Mucosa of rectum (tissue), 2 donors: ENCODE measurements around the gene URB1.
"Not testable (repeated sequence)": the region's sequence is repeated elsewhere in the genome, so short reads cannot be mapped to it uniquely, and the experiment has no call there.

Source experiments
- H3K27ac ChIP-seq, 2 donors: one replicate each; pipeline ENCODE4 v1.7.0; 2013; ENCODE audit warnings: inconsistent platforms in 2 of 2, low read depth in 2 of 2, low read length in 2 of 2
- H3K27me3 ChIP-seq, 2 donors: one replicate each; pipeline ENCODE4 v1.7.0; 2013; ENCODE audit warnings: low read length in 2 of 2; ENCODE audit not compliant: control insufficient read depth in 2 of 2, insufficient read depth in 2 of 2
- H3K36me3 ChIP-seq, 2 donors: one replicate each; pipeline ENCODE4 v1.7.0; 2013; ENCODE audit warnings: low read length in 2 of 2; ENCODE audit not compliant: control insufficient read depth in 2 of 2, insufficient read depth in 2 of 2
- H3K4me1 ChIP-seq, 2 donors: one replicate each; pipeline ENCODE4 v1.7.0; 2013; ENCODE audit warnings: low read length in 2 of 2, mild to moderate bottlenecking in 1 of 2; ENCODE audit not compliant: control insufficient read depth in 2 of 2, insufficient read depth in 2 of 2
- H3K4me3 ChIP-seq, 2 donors: one replicate each; pipeline ENCODE4 v1.7.0; 2013; ENCODE audit warnings: low read length in 2 of 2
- H3K9ac ChIP-seq, 2 donors: one replicate each; pipeline ENCODE4 v1.7.0; 2013; ENCODE audit warnings: low read length in 2 of 2, low read depth in 1 of 2, mild to moderate bottlenecking in 1 of 2
- H3K9me3 ChIP-seq, 2 donors: one replicate each; pipeline ENCODE4 v1.7.0; 2013; ENCODE audit warnings: low read length in 2 of 2; ENCODE audit not compliant: control insufficient read depth in 2 of 2
- donor health status: healthy.
- donor health status: Normal muscosa, but diverticular disease.

Gene URB1

DNA sequence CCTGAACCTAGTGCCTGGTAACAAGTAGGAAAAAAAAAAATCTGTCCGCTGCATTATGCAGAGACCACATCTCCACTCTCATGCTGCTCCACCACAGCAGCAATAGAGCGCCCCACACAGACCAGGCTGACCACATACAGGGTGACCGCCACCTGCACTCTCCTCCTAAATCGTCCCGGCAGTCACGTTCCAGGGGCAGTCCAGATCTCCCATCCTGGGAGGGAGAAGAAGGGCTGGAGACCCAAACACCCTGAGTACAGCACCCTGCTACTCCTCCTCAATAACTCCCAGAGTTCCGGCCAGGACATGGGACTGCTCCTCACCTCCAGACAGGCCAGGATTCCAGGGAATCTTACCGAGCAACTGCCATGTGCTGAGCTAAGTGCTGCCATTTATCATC, 15.3 kb downstream of the URB1 start:
- no peak overlapping the region for H3K4me3 ChIP-seq
- no peak overlapping the region for H3K9ac ChIP-seq
- no peaks in the 10 kb centered on the region for H3K27me3 ChIP-seq
- no peaks in the 10 kb centered on the region for H3K9me3 ChIP-seq
- H3K36me3 ChIP-seq = peaks cover 27 to 39% of the 10 kb centered on the region in 2 donors
- no peaks in the 10 kb centered on the region for H3K4me1 ChIP-seq
- no peak overlapping the region for H3K27ac ChIP-seq

DNA sequence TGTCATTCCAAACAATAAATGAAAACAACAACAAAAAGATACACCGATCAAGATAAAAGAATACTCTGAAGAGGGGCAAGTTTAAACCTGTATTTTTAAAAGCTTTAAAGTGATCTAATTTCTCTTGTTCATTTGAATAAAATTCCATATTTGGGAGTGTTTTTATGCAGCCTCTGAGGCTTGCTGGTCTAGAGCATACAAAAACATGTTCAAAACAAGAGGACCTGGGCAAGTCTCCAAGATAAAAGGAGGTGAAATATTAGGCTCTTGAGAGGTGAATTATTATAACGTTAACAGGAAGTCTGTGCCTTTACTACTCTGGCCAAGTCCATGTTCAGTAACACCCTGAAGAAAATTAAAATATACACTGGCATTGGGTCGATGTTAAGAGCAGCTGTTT, 20.1 kb downstream of the URB1 start:
- Histone ChIP-seq H3K27ac (no peak overlapping the region), H3K4me1 (no peaks in the 10 kb centered on the region), H3K27me3 (no peaks in the 10 kb centered on the region), H3K9me3 (no peaks in the 10 kb centered on the region), H3K9ac (no peak overlapping the region), H3K4me3 (no peak overlapping the region), H3K36me3 (peaks cover 28 to 44% of the 10 kb centered on the region in 2 donors)

GRCh38 chr21:32371913-32372314, 20.9 kb downstream of the URB1 start:
- Histone ChIP-seq H3K9ac (no peak overlapping the region), H3K36me3 (peaks cover 32 to 44% of the 10 kb centered on the region in 2 donors), H3K27ac (no peak overlapping the region), H3K9me3 (no peaks in the 10 kb centered on the region), H3K27me3 (no peaks in the 10 kb centered on the region), H3K4me1 (no peaks in the 10 kb centered on the region), H3K4me3 (no peak overlapping the region)

GRCh38 chr21:32370998-32371766, 21.6 kb downstream of the URB1 start:
- Histone ChIP-seq H3K9ac (no peak overlapping the region), H3K4me1 (no peaks in the 10 kb centered on the region), H3K9me3 (no peaks in the 10 kb centered on the region), H3K4me3 (no peak overlapping the region), H3K36me3 (peaks cover 38 to 48% of the 10 kb centered on the region in 2 donors), H3K27me3 (no peaks in the 10 kb centered on the region), H3K27ac (no peak overlapping the region)

GRCh38 chr21:32368961-32369360, 23.9 kb downstream of the URB1 start:
- H3K9me3 ChIP-seq, H3K4me1 ChIP-seq, H3K27me3 ChIP-seq, H3K4me3 ChIP-seq, H3K9ac ChIP-seq, H3K27ac ChIP-seq: not testable (repeated sequence)
- H3K36me3 ChIP-seq = peaks cover 38 to 49% of the 10 kb centered on the region in 2 donors

- peaks cover 41 to 47% of the 10 kb centered on the region in 2 donors for H3K36me3 ChIP-seq
- no peaks in the 10 kb centered on the region for H3K27me3 ChIP-seq
- no peak overlapping the region for H3K9ac ChIP-seq
- H3K9me3 ChIP-seq = no peaks in the 10 kb centered on the region
- peaks cover 0 to 5% of the 10 kb centered on the region in 2 donors for H3K4me1 ChIP-seq
- H3K4me3 ChIP-seq = no peak overlapping the region
- H3K27ac ChIP-seq = no peak overlapping the region
These were observed 24.4 kb downstream of the URB1 start for GRCh38 chr21:32368386-32368785.

GRCh38 chr21:32367158-32367557, 25.7 kb downstream of the URB1 start:
- Histone ChIP-seq H3K27me3 (no peaks in the 10 kb centered on the region), H3K4me1 (peaks cover 0 to 5% of the 10 kb centered on the region in 2 donors), H3K36me3 (peaks cover 45 to 48% of the 10 kb centered on the region in 2 donors), H3K9me3 (no peaks in the 10 kb centered on the region), H3K27ac (no peak overlapping the region), H3K4me3 (no peak overlapping the region), H3K9ac (no peak overlapping the region)

- H3K36me3 ChIP-seq = peaks cover 48 to 50% of the 10 kb centered on the region in 2 donors
- no peak overlapping the region for H3K27ac ChIP-seq
These were observed 26.6 kb downstream of the URB1 start for GRCh38 chr21:32366191-32366590.

GRCh38 chr21:32364796-32365195, 28.0 kb downstream of the URB1 start:
- Histone ChIP-seq H3K9me3 (no peaks in the 10 kb centered on the region), H3K4me1 (peaks cover 0 to 5% of the 10 kb centered on the region in 2 donors), H3K4me3 (no peak overlapping the region), H3K27ac (peak overlapping the region; percentile 46 to 67), H3K27me3 (no peaks in the 10 kb centered on the region), H3K9ac (peak overlapping the region in 1 of 2 donors; percentile 39), H3K36me3 (peaks cover 45 to 56% of the 10 kb centered on the region in 2 donors)

More at GRCh38 chr21:32366191-32366590, 26.6 kb downstream of the URB1 start:
- H3K4me1 ChIP-seq = peaks cover 0 to 5% of the 10 kb centered on the region in 2 donors
- no peaks in the 10 kb centered on the region for H3K9me3 ChIP-seq
- no peak overlapping the region for H3K9ac ChIP-seq
- H3K27me3 ChIP-seq = no peaks in the 10 kb centered on the region
- no peak overlapping the region for H3K4me3 ChIP-seq

GRCh38 chr21:32364387-32364786, 28.4 kb downstream of the URB1 start:
- Histone ChIP-seq H3K4me1 (peaks cover 0 to 5% of the 10 kb centered on the region in 2 donors), H3K4me3 (peak overlapping the region in 1 of 2 donors; percentile 15), H3K36me3 (peaks cover 50 to 60% of the 10 kb centered on the region in 2 donors), H3K27ac (peak overlapping the region; percentile 46 to 67), H3K9me3 (no peaks in the 10 kb centered on the region), H3K27me3 (no peaks in the 10 kb centered on the region), H3K9ac (peak overlapping the region in 1 of 2 donors; percentile 39)
